K562 (cell line): ENCODE data around the gene SCP2. TPM values are rescaled to one million over a fixed set of nuclear protein-coding genes. Genes with fewer than 3 reads are reported as not detected.
A peak's percentile ranks its signal among the peaks of the same experiment; 100 is the strongest.

Experiments used
- ATAC-seq: fragments of 200-7000 bp; cut with Tn5 transposase; 3 replicates; pipeline ENCODE4 v1.9.1; 2020; ENCODE audit warnings: moderate library complexity
- BruUV-seq: library from RNA; stranded (reverse); fragments of 400-500 nt; replicated peaks from 2 replicates; lab custom pipeline; 2021; lab: Mats Ljungman, UMichigan
- CTCF ChIA-PET: fragments of 300-600 bp; formaldehyde crosslinking; extraction: SDS; loops from one replicate; lab custom pipeline; 2021; ENCODE audit warnings: low intra/inter-chr PET ratio; lab: Yijun Ruan, JAX
- POLR2A ChIA-PET: fragments of 300-600, 350-650 bp; sonication (Branson Sonifier 250); formaldehyde crosslinking; extraction: SDS; loops from one replicate; lab custom pipeline; 2021; ENCODE audit warnings: antibody characterized with exemption, inconsistent platforms; lab: Yijun Ruan, JAX
- DNase-seq, 4 experiments: peaks; one replicate each; pipeline versions ENCODE4 v3.0.0 to v3.0.0-alpha.2; 2011 to 2018; ENCODE audit warnings: low spot score in 3 of 4, mixed read lengths in 3 of 4; ENCODE audit errors: extremely low read depth in 1 of 4
- FAIRE-seq: peaks from 2 replicates; lab custom pipeline; 2011; peaks lifted over from hg19 to GRCh38; lab: Jason Lieb, UNC
- H2AFZ ChIP-seq: 2 replicates; pipeline ENCODE4 v1.6.0; 2011; ENCODE audit warnings: low read depth, low read length, control low read depth, inconsistent platforms
- H3K27ac ChIP-seq: fragments of 200-600 bp; 3 replicates; pipeline ENCODE4 v1.8.0; 2011; ENCODE audit warnings: low read depth, mild to moderate bottlenecking, control low read depth, inconsistent platforms, low read length, moderate library complexity, mixed read lengths; ENCODE audit errors: extremely low read depth
- H3K27me3 ChIP-seq, 2 experiments: fragments of 300-600 bp in 1 of 2; 2 replicates in 1 of 2; 3 replicates in 1 of 2; pipeline versions ENCODE4 v1.6.0 to v1.8.0; 2011; ENCODE audit warnings: inconsistent platforms in 2 of 2, low read length in 2 of 2, mild to moderate bottlenecking in 1 of 2, mixed read lengths in 1 of 2, moderate library complexity in 1 of 2; ENCODE audit not compliant: control insufficient read depth in 2 of 2, insufficient read depth in 2 of 2
- H3K36me3 ChIP-seq: fragments of 300-600 bp; 3 replicates; pipeline ENCODE4 v1.8.0; 2011; ENCODE audit warnings: mild to moderate bottlenecking, low read length, inconsistent platforms; ENCODE audit not compliant: control insufficient read depth, insufficient read depth
- H3K4me1 ChIP-seq, 2 experiments: fragments of 200-600 bp in 1 of 2; replicated peaks in 1 of 2; 2 replicates in 1 of 2; 3 replicates in 1 of 2; pipeline versions ENCODE4 v1.5.1 to v1.8.0; 2011; ENCODE audit warnings: inconsistent platforms in 2 of 2, low read length in 2 of 2, mild to moderate bottlenecking in 1 of 2, mixed read lengths in 1 of 2, moderate library complexity in 1 of 2; ENCODE audit not compliant: control insufficient read depth in 2 of 2, insufficient read depth in 2 of 2
- H3K4me2 ChIP-seq: 2 replicates; pipeline ENCODE4 v1.6.1; 2011; ENCODE audit warnings: low read length, control low read depth, inconsistent platforms, mixed read lengths; ENCODE audit not compliant: insufficient read depth
- H3K4me3 ChIP-seq: fragments of 200-600 bp; sonication (generic), shearing (Covaris generic); 2 replicates; pipeline ENCODE4 v1.5.1; 2016; ENCODE audit warnings: control low read depth, inconsistent platforms
- H3K79me2 ChIP-seq: fragments of 200-600 bp; 3 replicates; pipeline ENCODE4 v1.8.0; 2011; ENCODE audit warnings: low read length, inconsistent platforms; ENCODE audit not compliant: control insufficient read depth, insufficient read depth
- H3K9ac ChIP-seq, 2 experiments: 2 replicates each; pipeline versions ENCODE4 v1.6.0 to v1.6.1; 2011; ENCODE audit warnings: low read depth in 2 of 2, low read length in 2 of 2, control low read depth in 1 of 2, inconsistent platforms in 1 of 2, mild to moderate bottlenecking in 1 of 2, mixed read lengths in 1 of 2; ENCODE audit not compliant: insufficient read depth in 1 of 2
- H3K9me1 ChIP-seq: one replicate; pipeline ENCODE4 v1.6.0; 2011; ENCODE audit warnings: inconsistent platforms, mild to moderate bottlenecking, low read length, moderate library complexity; ENCODE audit not compliant: control insufficient read depth, insufficient read depth
- H3K9me3 ChIP-seq: replicated peaks from 2 replicates; pipeline ENCODE4 v1.5.1; 2011; ENCODE audit warnings: low read depth, low read length, inconsistent platforms; ENCODE audit not compliant: control insufficient read depth, insufficient read depth
- H4K20me1 ChIP-seq: replicated peaks from 2 replicates; pipeline ENCODE4 v1.6.1; 2011; ENCODE audit warnings: low read length, inconsistent platforms, mixed read lengths; ENCODE audit not compliant: control insufficient read depth, insufficient read depth
- ARID2 ChIP-seq: fragments of 450-650 bp; IDR thresholded peaks from 2 replicates; pipeline ENCODE4 v1.6.1; 2017; ENCODE audit warnings: antibody characterized with exemption, mild to moderate bottlenecking
- ATF1 ChIP-seq, 2 experiments: fragments of 450-650 bp in 1 of 2; IDR thresholded peaks; 2 replicates each; pipeline ENCODE4 v1.6.1; 2016; ENCODE audit warnings: missing compliant biosample characterization in 1 of 2, missing genetic modification characterization in 1 of 2
- CHCHD3 ChIP-seq: fragments of 250-450 bp; sonication (Bioruptor Pico); IDR thresholded peaks from 2 replicates; pipeline ENCODE4 v2.1.2; 2022; ENCODE audit warnings: mild to moderate bottlenecking
- DNMT1 ChIP-seq: fragments of 450-650 bp; IDR thresholded peaks from 2 replicates; pipeline ENCODE4 v1.6.1; 2016; ENCODE audit warnings: antibody characterized with exemption, mild to moderate bottlenecking
- HDAC2 ChIP-seq: fragments of 450-650 bp; IDR thresholded peaks from 2 replicates; pipeline ENCODE4 v1.6.1; 2016; ENCODE audit warnings: mild to moderate bottlenecking
- HEY1 ChIP-seq: fragments of 250-450 bp; sonication (Bioruptor Pico); IDR thresholded peaks from 2 replicates; pipeline ENCODE4 v1.5.0; 2020; ENCODE audit warnings: mild to moderate bottlenecking, moderate library complexity, borderline replicate concordance
- NFRKB ChIP-seq: fragments of 450-650 bp; IDR thresholded peaks from 2 replicates; pipeline ENCODE4 v1.6.1; 2016; ENCODE audit warnings: low read depth
- NR2C2 ChIP-seq, 2 experiments: fragments of 200-800 bp in 1 of 2; sonication (Bioruptor generic) in 1 of 2; sonication (generic) in 1 of 2; formaldehyde crosslinking in 1 of 2; IDR thresholded peaks; 2 replicates each; pipeline versions ENCODE4 v1.6.1 to v1.8.0; 2016 to 2022; ENCODE audit warnings: mild to moderate bottlenecking in 1 of 2, missing compliant biosample characterization in 1 of 2, missing genetic modification characterization in 1 of 2, missing genetic modification reagents in 1 of 2
- POLR2G ChIP-seq: fragments of 200-400 bp; formaldehyde crosslinking; IDR thresholded peaks from 2 replicates; pipeline ENCODE4 v1.6.1; 2017; ENCODE audit warnings: low read depth, mild to moderate bottlenecking, antibody characterized with exemption, low read length, moderate library complexity
- TCF7 ChIP-seq: sonication (generic); IDR thresholded peaks from 2 replicates; pipeline ENCODE4 v1.6.1; 2016; ENCODE audit warnings: antibody characterized with exemption, borderline replicate concordance
- ZBTB7A ChIP-seq: IDR thresholded peaks from 2 replicates; pipeline ENCODE4 v1.6.1; 2011; ENCODE audit warnings: low read depth, mild to moderate bottlenecking, low read length, moderate library complexity, borderline replicate concordance; ENCODE audit not compliant: control insufficient read depth
- ZNF134 ChIP-seq: fragments of 250-450 bp; sonication (Bioruptor Pico); conservative IDR thresholded peaks from 2 replicates; pipeline ENCODE4 v1.4.0; 2020
- ZNF146 ChIP-seq: IDR thresholded peaks from one replicate; pipeline ENCODE4 v1.6.1; 2018; ENCODE audit warnings: missing compliant biosample characterization; ENCODE audit not compliant: unreplicated experiment
- ZNF444 ChIP-seq: fragments of 250-450 bp; sonication (Bioruptor Pico); IDR thresholded peaks from 2 replicates; pipeline ENCODE4 v1.4.0; 2020; ENCODE audit warnings: mild to moderate bottlenecking, moderate library complexity
- ZNF717 ChIP-seq: fragments of 250-450 bp; sonication (Bioruptor Pico); IDR thresholded peaks from 2 replicates; pipeline ENCODE4 v1.5.0; 2021
- WGBS: fragments of 100-300 bp; shearing (Covaris generic); methylation state at CpG from one replicate; pipeline ENCODE4 v1.1.6; 2016; ENCODE audit warnings: low coverage, mixed read lengths; ENCODE audit not compliant: insufficient coverage; ENCODE audit errors: missing lambda C conversion rate; 5-methylcytosine and 5-hydroxymethylcytosine counted together
- in situ Hi-C: fragments of 300-500 bp; cut with MboI; formaldehyde crosslinking; loops from 4 replicates; pipeline ENCODE4 v1.15.0; 2018; ENCODE audit warnings: inconsistent platforms, mixed read lengths
- intact Hi-C: fragments of 100-400 bp; cut with micrococcal nuclease; formaldehyde crosslinking; loops from 2 replicates; pipeline ENCODE4 v1.14.2; 2022
- polyA plus RNA-seq, 8 experiments: library from polyadenylated mRNA; depleted of rRNA in 4 of 8; stranded (reverse) in 5 of 8; unstranded in 3 of 8; fragments of >200 nt; fragmentation: Nextera tagmentation in 2 of 8; fragmentation: Illumina TruSeq in 1 of 8; extraction: Ambion mirVana in 2 of 8; extraction: Trizol in 1 of 8; gene quantifications; 2 replicates each; pipeline versions ENCODE4 v1.2.1 to v1.2.3, GENCODE V29; 2011 to 2014; ENCODE audit warnings: inconsistent platforms in 1 of 8, missing spikeins in 1 of 8
- total RNA-seq, 7 experiments: library from RNA; depleted of rRNA in 6 of 7; stranded (reverse); fragments of >200 nt in 6 of 7; fragmentation: Illumina TruSeq in 2 of 7; extraction: Trizol in 2 of 7; gene quantifications; 2 replicates each; pipeline versions ENCODE4 v1.2.1 to v1.2.3, GENCODE V29; 2011 to 2021; ENCODE audit warnings: low replicate concordance in 1 of 7
- TF ChIP-seq, protein P1 (sequence below): fragments of 450-650 bp; IDR thresholded peaks from 2 replicates; pipeline ENCODE4 v1.6.1; 2018; ENCODE audit not compliant: partially characterized antibody

The SCP2 gene
- total and polyA plus RNA-seq, 9 of the 15 experiments (the other 6 are each of a cell fraction or from before 2014, with no cell fraction given): 63.8 to 258 (median 106) TPM

GRCh38 chr1:53088616-53089300, 161.7 kb downstream of the SCP2 start:
- Histone ChIP-seq H3K27ac (no peak overlapping the region), H3K4me1 (peaks cover 8 to 57% of the 10 kb centered on the region in 2 experiments; a peak in 3 of 5 replicates), H3K9ac (peak overlapping the region in 1 of 2 experiments; percentile 38; a peak in 2 of 4 replicates), H3K79me2 (no peaks in the 10 kb centered on the region), H3K9me1 (no peaks in the 10 kb centered on the region), H3K4me2 (peak overlapping the region; percentile 12; the same call in 1 of the 2 replicates), H4K20me1 (0 out of 2 replicates have a peak, but pooled peaks cover 3% of the 10 kb centered on the region), H3K9me3 (no peaks in the 10 kb centered on the region), H3K4me3 (no peak overlapping the region), H2AFZ (0 out of 2 replicates have a peak overlapping the region, but pooled peaks have one; percentile 12), H3K36me3 (no peaks in the 10 kb centered on the region), H3K27me3 (peaks cover 25 to 41% of the 10 kb centered on the region in 2 experiments)
- POLR2A ChIA-PET: interaction anchor here (0.6 to 1.2 kb wide), 5 partner anchors 14 to 607 kb away, joined by 3 to 4 read pairs (median 3); no protein-coding TSS in a partner anchor
- DNase-seq (peak in 1 of 4 experiments; percentile 24), ATAC-seq (no peak), FAIRE-seq (no peak)
- TF ChIP-seq NR2C2 (CRISPR knock-in tag; IDR thresholded peaks at IDR 0.05) (no peak), NR2C2 (tag; IDR thresholded peaks at IDR 0.05) (no peak), POLR2G (no peak), DNMT1 (no peak), HDAC2 (no peak), ATF1 (CRISPR knock-in tag; IDR thresholded peaks at IDR 0.05) (no peak), ATF1 (tag; IDR thresholded peaks at IDR 0.05) (no peak), ZNF717 (CRISPR knock-in tag) (no peak), NFRKB (no peak), HEY1 (CRISPR knock-in tag) (no peak), CHCHD3 (CRISPR knock-in tag) (no peak), ZBTB7A (no peak), TCF7 (no peak), ZNF134 (no peak), ARID2 (no peak), ZNF444 (no peak), ZNF146 (CRISPR knock-in tag) (no peak)
- TF ChIP-seq, protein P1, sequence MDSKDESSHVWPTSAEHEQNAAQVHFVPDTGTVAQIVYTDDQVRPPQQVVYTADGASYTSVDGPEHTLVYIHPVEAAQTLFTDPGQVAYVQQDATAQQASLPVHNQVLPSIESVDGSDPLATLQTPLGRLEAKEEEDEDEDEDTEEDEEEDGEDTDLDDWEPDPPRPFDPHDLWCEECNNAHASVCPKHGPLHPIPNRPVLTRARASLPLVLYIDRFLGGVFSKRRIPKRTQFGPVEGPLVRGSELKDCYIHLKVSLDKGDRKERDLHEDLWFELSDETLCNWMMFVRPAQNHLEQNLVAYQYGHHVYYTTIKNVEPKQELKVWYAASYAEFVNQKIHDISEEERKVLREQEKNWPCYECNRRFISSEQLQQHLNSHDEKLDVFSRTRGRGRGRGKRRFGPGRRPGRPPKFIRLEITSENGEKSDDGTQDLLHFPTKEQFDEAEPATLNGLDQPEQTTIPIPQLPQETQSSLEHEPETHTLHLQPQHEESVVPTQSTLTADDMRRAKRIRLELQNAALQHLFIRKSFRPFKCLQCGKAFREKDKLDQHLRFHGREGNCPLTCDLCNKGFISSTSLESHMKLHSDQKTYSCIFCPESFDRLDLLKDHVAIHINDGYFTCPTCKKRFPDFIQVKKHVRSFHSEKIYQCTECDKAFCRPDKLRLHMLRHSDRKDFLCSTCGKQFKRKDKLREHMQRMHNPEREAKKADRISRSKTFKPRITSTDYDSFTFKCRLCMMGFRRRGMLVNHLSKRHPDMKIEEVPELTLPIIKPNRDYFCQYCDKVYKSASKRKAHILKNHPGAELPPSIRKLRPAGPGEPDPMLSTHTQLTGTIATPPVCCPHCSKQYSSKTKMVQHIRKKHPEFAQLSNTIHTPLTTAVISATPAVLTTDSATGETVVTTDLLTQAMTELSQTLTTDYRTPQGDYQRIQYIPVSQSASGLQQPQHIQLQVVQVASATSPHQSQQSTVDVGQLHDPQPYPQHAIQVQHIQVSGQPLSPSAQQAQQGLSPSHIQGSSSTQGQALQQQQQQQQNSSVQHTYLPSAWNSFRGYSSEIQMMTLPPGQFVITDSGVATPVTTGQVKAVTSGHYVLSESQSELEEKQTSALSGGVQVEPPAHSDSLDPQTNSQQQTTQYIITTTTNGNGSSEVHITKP: no peak
- WGBS: 25% methylated on average over 19 of the region's 19 CpGs
- in situ Hi-C loops (no loop called here), intact Hi-C loops (no loop called here)
- CTCF ChIA-PET: no interaction called here
- no TSS peak for BruUV-seq
